CD4-positive, alpha-beta T cell treated with Interferon alpha-2 for 1 hour (primary cell): Measurements from ENCODE around the gene EIPR1.
"Not testable (repeated sequence)": the region's sequence is repeated elsewhere in the genome, so short reads cannot be mapped to it uniquely, and the experiment has no call there.

Source experiments
- DNase-seq, 2 donors: peaks; one replicate each; pipeline ENCODE4 v3.0.0-alpha.2; 2020 to 2022

Gene EIPR1

GRCh38 chr2:3283876-3284656, 93.6 kb downstream of the EIPR1 start:
- not testable (repeated sequence) for DNase-seq

- DNase-seq: no peak
Observed at GRCh38 chr2:3283206-3283605, 94.4 kb downstream of the EIPR1 start.

GRCh38 chr2:3282056-3282998, 95.3 kb downstream of the EIPR1 start:
- no peak for DNase-seq

GRCh38 chr2:3280683-3281520, 96.7 kb downstream of the EIPR1 start:
- DNase-seq: no peak

DNA sequence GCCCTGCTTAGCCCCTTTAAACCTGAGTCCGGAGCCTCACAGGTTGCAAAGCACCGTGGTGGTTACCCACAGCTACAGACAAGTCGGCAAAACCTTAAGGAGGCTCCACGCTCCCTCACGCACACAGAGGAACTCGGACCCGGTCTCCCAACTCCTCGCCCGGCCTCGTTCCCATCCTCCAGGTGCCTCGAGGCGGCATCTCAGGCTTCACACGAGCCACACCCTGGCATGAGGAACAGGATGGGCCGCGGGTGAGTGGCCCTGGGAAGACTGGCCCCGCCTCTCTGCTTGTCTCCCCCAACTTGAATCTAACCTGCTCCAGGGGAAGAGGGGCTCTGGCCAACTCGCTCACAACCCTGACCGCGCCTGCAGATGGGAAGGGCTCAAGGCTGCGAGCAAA, 97.4 kb downstream of the EIPR1 start:
- DNase-seq: no peak

DNA sequence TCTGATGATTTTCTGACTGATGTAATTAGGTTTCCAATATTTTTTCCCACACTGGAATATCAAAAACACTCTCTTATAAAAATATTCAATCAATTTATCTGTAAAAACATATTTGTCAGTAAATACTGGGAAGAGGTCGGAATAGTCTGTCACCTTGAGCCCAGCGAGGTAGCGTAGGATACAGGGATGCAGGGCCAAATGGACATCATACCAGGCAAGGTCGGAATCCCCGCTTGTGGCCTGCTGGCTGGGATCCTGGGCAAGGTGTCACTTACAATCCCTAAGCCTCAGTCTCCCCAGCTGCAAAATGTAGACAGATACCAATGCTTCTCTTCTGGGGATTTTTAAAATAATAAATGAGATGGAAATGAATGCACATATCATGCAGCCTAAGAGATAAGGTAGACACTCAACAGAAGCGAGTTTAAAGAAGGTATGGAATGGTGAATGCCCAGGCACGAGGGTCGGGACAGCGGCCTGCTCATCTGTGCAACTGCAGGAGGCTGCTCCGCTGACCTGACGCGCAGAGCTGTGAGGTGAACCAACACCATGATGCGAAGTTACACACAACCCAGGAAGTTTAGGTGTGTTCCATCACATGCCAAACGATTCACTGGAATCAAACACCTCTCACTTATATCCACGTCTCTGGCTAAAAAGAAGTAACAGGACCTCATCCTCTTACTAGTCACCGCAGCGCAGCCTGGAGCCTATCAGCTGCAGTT, 98.2 kb downstream of the EIPR1 start:
- DNase-seq: no peak

GRCh38 chr2:3278521-3279218, 98.9 kb downstream of the EIPR1 start:
- no peak for DNase-seq

DNA sequence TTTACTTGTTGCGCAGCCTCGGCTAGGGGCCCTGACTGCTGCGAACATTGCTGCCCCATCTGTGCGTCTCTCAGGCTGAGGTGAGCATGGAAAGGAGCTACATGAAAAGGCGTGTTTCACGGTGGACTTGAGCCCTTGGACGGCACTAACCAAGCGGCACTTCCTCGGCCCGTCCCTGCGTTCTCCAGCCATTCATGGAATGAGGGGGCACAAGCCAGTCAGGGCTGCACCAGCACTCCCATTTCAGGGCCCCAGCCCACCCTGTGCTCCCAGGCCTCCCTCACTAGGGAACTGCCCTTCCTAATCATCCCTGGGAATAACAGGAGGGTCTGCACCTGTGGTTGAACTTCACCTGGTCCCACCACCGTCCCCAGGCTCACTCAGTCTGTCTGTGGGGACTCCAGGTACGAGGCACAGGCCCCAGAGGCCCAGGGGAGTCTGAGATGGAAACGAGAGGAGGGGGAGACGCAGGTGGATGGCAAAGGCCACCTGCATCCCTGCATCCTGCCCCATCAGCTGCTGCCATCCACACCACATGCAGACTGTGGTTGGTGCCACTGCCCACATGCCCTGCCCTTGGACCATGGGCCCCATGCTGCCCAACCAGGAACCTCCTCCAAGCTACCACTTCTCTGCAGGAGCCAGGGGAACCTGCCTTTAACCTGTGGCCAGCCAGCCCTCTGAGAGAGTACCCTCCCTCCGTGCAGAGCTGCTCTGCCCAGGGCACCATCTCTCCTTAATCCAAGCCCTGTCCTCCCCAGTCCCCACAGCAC, 99.7 kb downstream of the EIPR1 start:
- no peak for DNase-seq

DNA sequence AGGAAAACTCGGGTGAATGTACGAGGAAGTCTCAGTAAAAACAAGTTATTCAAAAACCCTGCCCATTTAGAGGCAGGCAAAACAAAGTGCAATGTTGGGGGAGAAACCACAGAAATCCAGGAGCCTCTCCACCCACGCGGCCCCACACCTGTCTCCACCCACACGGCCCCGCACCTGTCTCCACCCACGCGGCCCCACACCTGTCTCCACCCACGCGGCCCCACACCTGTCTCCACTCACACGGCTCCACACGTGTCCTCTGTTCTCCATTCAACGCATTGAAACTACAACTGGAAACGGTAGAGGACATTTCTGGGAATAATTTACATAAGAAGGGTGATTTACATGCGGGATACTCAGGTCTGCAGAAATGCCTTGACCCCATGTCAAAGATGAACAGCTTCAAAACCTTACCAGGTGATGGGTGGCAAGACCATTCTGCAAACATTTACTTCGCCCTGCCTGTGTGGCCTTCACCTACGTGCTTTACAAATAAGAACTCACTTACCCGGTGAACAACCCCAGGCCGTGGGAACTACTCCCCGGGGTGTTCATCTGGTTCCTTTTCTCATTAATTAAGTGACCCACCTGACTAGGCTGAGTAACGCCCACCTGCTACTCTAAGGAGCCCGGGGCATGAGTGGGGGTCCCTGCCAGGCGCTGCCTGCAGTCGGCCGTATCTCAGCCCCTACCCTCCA, 100.4 kb downstream of the EIPR1 start:
- no peak for DNase-seq

DNA sequence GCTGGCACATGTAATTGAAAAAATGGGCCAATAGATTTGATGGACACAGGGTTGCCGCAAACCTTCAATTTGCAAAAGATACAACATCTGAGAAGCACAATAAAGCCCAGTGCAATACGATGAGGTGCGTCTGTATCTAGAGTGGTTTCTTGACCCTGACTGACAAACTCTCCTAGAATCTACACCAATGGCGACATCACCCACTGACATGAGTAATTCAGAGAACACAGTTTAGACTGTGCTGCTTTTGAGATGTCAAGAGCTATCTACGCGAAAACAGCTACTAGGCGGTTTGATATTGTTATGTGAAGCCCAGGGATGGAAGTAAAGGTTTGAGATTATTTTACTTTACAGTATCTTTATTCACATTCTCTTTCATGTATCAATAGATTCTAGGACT, 104.9 kb downstream of the EIPR1 start:
- no peak for DNase-seq

DNA sequence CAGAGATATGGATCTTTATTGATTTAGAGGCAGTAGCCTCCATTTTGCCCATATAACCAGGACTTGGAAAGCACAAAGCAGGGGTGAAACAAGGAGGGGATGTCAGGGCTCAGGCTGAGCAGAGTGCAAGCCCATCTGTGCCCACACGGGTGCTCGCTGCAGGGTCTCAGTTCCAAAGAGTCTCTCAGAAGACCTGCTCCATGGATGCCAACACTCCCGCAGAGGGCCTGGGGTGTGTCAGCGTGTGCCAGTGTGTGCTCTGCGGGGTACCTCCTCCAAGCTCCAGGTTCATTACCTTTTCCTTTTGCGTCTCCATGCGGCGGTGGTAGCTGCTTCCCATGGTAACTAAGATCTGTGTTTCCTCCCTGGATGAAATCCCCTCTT, 107.5 kb downstream of the EIPR1 start:
- no peak for DNase-seq

GRCh38 chr2:3269425-3270094, 108.1 kb downstream of the EIPR1 start:
- DNase-seq: no peak

GRCh38 chr2:3268705-3269029, 109.0 kb downstream of the EIPR1 start:
- no peak for DNase-seq

DNA sequence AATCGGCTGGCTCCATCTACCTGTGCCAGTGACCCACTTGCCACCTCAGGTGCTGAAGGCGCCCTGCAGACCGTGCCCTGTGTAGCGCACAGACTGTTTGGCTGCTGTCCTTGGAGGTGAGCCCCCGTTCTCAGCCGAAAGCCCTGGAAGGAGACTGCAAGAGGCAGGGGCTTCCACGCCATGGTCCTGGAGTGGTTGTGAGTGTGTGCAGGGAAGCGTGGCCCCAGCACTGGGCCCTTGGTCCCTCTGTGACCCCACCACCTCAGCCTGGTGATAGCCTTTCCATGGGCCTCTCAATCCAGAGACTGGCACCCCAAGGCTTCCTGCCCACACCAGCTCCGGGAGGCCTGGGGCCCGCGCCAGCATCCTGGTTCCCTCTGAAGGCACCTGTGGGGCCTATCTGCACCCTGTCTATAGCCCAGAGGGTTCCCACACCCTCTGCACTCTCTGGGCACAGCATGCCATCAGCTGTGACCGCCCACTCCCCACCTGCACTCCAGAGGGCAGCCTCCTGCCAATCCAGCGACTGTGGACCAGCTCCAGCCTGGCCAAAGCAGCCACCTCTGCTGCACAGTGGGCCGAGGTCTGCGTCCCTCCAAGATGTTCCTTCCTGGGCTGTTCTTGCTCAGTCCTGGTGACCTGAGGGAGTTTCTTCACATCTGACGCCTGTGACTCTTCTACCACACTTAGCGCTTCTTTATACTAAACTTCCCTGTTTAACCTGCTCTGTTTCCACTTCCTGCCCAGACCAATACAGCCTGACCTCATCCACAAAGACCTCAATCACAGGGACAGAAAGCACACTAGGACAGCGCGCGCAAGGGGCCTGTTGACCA, 109.5 kb downstream of the EIPR1 start:
- DNase-seq: no peak

DNA sequence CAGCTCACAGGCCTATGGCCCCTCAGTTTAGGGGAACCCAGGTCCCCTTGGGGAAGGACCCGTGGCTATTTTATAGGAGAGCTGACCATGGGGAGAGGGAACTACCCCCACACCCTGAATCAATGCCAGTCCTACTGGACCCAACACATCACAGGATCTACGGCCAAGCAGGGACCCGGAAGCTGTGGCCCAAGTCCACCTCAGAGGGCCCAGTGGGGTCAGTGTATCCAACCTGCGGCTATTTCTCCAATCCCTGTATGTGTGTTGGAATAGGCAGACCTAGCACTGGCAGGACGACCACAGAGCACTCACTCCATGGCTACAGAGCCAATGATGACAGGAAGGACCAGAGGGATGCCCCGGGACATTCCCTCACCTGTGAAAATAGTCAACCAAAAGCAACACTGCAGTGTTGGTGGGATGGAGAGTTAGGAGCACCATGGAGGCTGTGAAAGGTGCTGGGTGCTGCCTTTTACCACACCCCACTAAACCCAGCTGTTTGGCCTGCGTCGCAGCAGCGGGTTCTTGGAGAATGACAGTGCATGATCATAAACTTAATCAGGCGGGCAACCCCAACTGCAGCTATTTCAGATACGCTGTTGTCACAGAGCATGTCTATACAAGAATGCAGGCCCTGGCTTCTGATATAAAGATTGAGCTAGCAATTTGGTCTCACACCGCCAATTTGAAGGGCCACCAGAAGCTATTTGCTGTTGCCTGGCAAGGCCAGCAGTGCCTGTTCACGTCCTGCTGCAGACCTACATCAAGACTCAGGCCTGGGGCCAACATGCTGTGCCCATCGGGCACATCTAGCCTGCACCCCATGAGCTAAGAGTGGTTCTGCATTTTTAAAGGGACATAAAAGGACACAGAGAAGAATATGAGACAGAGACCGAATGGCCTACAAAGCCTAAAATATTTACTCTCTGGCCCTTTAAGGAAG, 110.4 kb downstream of the EIPR1 start:
- no peak for DNase-seq

- no peak for DNase-seq
Observed at GRCh38 chr2:3265981-3266924, 111.4 kb downstream of the EIPR1 start.

GRCh38 chr2:3265471-3265870, 112.1 kb downstream of the EIPR1 start:
- DNase-seq: no peak
